WTC11 (cell line): ENCODE measurements around the gene MORN1.

Experiments
- FOXP4 ChIP-seq: sonication (generic); formaldehyde crosslinking; IDR thresholded peaks from 2 replicates; pipeline ENCODE4 v1.8.0; 2022; ENCODE audit warnings: mild to moderate bottlenecking, missing genetic modification reagents
- ZNF396 ChIP-seq: fragments of 250-450 bp; sonication (Bioruptor Pico); IDR thresholded peaks from 2 replicates; pipeline ENCODE4 v1.8.0; 2021; ENCODE audit warnings: mild to moderate bottlenecking, moderate library complexity, borderline replicate concordance
- TF ChIP-seq, protein P1 (sequence below): sonication (generic); formaldehyde crosslinking; IDR thresholded peaks from 2 replicates; pipeline ENCODE4 v1.8.1; 2022; ENCODE audit warnings: mild to moderate bottlenecking, missing genetic modification reagents, moderate library complexity, borderline replicate concordance
- TF ChIP-seq, protein P2 (sequence below): fragments of 200-600 bp; IDR thresholded peaks from 2 replicates; pipeline ENCODE4 v1.8.0; 2022; ENCODE audit warnings: antibody characterized with exemption

DNA sequence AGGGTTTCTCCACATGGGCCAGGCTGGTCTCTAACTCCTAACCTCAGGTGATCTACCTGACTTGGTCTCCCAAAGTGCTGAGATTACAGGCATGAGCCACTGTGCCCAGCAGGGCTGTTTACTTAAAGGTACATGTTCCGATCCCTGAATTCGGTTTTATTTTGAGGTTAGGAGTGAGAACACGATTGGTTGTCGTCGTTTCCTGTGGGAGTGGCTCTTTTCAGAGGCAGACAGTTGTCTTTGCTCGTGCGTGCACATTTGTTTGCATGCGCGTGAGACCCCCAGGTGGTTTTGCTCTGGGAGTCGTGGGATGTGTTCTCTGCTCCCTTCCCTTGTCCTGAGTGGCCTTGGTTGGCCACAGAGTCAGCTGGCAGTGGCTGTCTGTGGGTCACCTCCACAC is 103.0 kb downstream of the MORN1 start:
- TF ChIP-seq, protein P1, sequence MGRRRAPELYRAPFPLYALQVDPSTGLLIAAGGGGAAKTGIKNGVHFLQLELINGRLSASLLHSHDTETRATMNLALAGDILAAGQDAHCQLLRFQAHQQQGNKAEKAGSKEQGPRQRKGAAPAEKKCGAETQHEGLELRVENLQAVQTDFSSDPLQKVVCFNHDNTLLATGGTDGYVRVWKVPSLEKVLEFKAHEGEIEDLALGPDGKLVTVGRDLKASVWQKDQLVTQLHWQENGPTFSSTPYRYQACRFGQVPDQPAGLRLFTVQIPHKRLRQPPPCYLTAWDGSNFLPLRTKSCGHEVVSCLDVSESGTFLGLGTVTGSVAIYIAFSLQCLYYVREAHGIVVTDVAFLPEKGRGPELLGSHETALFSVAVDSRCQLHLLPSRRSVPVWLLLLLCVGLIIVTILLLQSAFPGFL (CRISPR knock-in tag) = no peak
- TF ChIP-seq, protein P2, sequence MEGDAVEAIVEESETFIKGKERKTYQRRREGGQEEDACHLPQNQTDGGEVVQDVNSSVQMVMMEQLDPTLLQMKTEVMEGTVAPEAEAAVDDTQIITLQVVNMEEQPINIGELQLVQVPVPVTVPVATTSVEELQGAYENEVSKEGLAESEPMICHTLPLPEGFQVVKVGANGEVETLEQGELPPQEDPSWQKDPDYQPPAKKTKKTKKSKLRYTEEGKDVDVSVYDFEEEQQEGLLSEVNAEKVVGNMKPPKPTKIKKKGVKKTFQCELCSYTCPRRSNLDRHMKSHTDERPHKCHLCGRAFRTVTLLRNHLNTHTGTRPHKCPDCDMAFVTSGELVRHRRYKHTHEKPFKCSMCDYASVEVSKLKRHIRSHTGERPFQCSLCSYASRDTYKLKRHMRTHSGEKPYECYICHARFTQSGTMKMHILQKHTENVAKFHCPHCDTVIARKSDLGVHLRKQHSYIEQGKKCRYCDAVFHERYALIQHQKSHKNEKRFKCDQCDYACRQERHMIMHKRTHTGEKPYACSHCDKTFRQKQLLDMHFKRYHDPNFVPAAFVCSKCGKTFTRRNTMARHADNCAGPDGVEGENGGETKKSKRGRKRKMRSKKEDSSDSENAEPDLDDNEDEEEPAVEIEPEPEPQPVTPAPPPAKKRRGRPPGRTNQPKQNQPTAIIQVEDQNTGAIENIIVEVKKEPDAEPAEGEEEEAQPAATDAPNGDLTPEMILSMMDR = no peak
- TF ChIP-seq FOXP4 (CRISPR knock-in tag) = no peak
- TF ChIP-seq ZNF396 = no peak
